DND-41 (cell line): ENCODE results near the gene ACAA1.

ENCODE experiments used
- EZH2 ChIP-seq: IDR thresholded peaks from 3 replicates; pipeline ENCODE4 v1.6.1; 2012; ENCODE audit warnings: borderline replicate concordance, low read depth, mild to moderate bottlenecking, moderate library complexity, low read length, inconsistent platforms; ENCODE audit not compliant: severe bottlenecking
- TF ChIP-seq, protein P1 (sequence below): IDR thresholded peaks from 2 replicates; pipeline ENCODE4 v1.5.1; 2012; ENCODE audit warnings: borderline replicate concordance, low read length, moderate library complexity, mild to moderate bottlenecking; ENCODE audit not compliant: poor library complexity, severe bottlenecking; ENCODE audit errors: extremely low read depth

DNA sequence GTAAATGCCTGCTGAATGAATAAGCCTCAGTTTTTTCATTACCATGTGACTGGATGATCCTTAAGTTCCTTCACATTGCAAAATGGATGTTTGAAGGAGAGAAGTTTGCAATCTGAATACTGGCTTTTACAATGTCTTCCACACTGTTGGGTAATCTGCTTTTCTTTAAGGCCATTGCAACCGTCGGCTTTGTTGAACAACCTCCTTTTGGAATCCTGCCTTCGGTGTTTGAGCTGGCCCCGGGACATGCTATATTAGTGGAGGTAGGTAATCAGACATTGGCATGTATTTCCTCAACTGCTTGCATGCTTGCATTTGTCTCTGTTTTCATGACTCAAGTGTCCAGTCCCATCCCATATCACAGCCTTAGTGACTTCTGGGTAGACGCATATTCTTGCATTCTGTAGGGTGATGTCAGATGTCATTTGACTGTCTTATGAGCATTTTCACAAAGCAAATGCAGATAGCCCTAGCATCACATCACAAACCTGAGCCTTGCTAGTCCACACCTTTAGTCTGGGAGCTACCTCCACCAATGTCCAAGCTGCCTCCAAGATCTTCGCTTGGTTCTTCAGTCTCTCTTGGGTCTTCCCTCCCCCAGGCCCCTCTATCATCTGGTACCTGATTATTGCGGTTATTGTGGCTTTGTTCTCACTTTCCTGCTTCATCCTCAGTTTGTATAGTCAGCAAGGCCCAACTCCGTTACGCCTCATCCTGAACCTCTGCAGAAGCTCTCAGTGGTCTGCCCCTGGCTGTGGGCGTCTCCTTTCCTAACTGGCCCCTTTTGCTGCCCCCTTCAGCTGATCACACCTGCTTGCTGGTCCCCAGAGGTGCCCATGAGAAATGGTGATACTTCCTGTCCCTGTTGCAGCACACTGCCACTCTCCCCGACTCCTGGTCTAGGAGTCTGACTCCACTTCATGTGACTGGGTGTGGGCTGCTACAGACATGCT, 48.5 kb downstream of the ACAA1 start:
- TF ChIP-seq, protein P1, sequence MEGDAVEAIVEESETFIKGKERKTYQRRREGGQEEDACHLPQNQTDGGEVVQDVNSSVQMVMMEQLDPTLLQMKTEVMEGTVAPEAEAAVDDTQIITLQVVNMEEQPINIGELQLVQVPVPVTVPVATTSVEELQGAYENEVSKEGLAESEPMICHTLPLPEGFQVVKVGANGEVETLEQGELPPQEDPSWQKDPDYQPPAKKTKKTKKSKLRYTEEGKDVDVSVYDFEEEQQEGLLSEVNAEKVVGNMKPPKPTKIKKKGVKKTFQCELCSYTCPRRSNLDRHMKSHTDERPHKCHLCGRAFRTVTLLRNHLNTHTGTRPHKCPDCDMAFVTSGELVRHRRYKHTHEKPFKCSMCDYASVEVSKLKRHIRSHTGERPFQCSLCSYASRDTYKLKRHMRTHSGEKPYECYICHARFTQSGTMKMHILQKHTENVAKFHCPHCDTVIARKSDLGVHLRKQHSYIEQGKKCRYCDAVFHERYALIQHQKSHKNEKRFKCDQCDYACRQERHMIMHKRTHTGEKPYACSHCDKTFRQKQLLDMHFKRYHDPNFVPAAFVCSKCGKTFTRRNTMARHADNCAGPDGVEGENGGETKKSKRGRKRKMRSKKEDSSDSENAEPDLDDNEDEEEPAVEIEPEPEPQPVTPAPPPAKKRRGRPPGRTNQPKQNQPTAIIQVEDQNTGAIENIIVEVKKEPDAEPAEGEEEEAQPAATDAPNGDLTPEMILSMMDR, result no peak
- no peak for TF ChIP-seq EZH2
